ENCODE results near the gene MAP2K3.
"Not testable (repeated sequence)": the region's sequence is repeated elsewhere in the genome, so short reads cannot be mapped to it uniquely, and the experiment has no call there.

Gene MAP2K3

DNA sequence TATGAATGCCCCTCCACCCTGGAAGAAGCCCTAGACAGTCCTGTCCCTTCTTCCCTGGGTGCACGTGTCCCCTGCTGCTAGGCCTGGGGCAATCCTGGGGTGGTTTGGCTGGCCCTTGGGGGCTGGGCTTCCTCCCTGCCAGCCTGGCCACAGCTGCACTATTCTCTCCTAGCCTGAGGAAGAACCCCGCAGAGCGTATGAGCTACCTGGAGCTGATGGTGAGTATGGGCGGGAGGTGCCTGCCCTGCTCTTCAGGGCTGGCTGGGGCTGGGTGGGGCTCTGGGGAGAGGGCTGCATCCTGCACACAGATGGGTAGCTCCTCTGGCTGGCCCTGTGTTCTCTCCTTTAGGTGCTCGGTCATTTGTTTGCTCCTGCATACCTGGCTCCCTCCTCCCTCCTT lies 28.8 kb downstream of the MAP2K3 start:
- H3K4me3 ChIP-seq (ENCODE audit: low read length) = no peak overlapping the region
- TF ChIP-seq, protein P1, sequence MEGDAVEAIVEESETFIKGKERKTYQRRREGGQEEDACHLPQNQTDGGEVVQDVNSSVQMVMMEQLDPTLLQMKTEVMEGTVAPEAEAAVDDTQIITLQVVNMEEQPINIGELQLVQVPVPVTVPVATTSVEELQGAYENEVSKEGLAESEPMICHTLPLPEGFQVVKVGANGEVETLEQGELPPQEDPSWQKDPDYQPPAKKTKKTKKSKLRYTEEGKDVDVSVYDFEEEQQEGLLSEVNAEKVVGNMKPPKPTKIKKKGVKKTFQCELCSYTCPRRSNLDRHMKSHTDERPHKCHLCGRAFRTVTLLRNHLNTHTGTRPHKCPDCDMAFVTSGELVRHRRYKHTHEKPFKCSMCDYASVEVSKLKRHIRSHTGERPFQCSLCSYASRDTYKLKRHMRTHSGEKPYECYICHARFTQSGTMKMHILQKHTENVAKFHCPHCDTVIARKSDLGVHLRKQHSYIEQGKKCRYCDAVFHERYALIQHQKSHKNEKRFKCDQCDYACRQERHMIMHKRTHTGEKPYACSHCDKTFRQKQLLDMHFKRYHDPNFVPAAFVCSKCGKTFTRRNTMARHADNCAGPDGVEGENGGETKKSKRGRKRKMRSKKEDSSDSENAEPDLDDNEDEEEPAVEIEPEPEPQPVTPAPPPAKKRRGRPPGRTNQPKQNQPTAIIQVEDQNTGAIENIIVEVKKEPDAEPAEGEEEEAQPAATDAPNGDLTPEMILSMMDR (conservative IDR thresholded peaks at IDR 0.05; ENCODE audit: low read length) = no peak
- DNase-seq (ENCODE audit: low read depth) = no peak

DNA sequence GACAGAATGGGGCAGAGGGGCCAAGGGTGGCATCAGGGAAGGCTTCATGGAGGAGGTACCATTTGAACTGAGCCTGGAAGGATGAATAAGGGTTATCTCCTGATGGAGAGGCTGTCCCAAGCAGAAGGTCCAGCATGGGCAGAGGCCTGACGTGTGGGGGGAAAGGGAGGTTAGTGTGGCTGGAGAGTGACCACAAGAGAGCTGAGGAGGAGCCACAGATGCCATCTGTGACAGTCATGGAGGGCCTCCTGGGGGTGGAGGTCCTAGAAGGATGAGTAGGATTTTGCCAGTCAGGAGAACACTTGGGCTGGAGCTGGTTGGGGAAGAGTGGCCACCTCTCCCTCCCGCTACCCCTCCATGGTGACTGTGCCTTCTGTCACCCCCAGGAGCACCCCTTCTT lies 29.2 kb downstream of the MAP2K3 start:
- not testable (repeated sequence) for DNase-seq (ENCODE audit: low read depth)

DNA sequence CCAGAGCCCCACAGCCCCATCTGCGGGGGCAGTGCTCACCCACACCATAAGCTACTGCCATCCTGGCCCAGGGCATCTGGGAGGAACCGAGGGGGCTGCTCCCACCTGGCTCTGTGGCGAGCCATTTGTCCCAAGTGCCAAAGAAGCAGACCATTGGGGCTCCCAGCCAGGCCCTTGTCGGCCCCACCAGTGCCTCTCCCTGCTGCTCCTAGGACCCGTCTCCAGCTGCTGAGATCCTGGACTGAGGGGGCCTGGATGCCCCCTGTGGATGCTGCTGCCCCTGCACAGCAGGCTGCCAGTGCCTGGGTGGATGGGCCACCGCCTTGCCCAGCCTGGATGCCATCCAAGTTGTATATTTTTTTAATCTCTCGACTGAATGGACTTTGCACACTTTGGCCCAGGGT lies 29.8 kb downstream of the MAP2K3 start:
- DNase-seq (ENCODE audit: low read depth); H3K4me3 ChIP-seq (ENCODE audit: low read length): not testable (repeated sequence)

More for the DNA sequence above, 29.2 kb downstream of the MAP2K3 start:
- not testable (repeated sequence) for H3K4me3 ChIP-seq (ENCODE audit: low read length)

DNA sequence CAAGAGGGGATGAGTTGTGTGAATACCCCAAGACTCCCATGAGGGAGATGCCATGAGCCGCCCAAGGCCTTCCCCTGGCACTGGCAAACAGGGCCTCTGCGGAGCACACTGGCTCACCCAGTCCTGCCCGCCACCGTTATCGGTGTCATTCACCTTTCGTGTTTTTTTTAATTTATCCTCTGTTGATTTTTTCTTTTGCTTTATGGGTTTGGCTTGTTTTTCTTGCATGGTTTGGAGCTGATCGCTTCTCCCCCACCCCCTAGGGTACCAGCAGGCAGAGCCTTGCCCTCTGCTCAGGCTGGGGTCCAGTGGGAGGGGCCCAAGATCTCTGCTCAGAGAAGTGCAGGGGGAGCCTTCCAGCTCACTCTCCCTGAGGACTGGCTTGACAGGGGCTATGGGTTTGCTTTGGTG lies 30.2 kb downstream of the MAP2K3 start:
- not testable (repeated sequence) for DNase-seq (ENCODE audit: low read depth); H3K4me3 ChIP-seq (ENCODE audit: low read length)

DNA sequence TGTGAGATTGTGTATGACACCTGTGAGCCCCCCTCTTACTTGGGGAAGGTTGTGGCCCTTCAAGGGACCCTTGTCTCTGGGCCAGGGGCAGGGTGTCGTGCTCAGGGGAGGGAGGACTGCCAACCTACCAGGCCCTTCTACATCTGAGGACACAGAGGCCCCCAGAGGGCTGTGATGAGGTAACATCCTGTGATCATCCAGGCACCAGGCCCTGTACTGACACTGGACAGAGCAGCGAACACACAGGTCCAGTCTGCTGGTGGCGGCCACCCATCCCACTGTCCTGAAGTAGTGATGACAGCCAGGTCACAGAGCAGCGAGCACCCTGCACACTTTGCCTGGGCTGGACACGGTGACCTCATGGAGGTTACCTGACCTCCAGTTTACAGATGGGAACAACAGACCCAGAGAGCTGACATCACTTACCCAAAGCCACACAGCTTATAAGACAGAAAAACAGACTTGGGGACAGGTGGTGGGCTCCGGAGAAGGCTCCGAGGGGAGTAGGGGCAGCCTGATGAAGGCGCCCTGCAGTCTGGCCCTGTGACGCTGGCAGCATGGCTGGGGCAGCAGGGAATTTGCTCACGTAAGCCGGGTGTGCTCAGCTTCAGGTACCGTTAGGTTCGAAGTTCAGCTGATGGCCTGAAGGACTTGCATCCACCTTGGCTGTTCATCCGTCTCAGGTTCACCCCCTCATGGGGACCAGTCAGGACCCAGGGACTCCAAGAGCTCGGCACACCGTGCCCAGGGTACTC lies 30.9 kb downstream of the MAP2K3 start:
- not testable (repeated sequence) for H3K4me3 ChIP-seq (ENCODE audit: low read length); DNase-seq (ENCODE audit: low read depth)

DNA sequence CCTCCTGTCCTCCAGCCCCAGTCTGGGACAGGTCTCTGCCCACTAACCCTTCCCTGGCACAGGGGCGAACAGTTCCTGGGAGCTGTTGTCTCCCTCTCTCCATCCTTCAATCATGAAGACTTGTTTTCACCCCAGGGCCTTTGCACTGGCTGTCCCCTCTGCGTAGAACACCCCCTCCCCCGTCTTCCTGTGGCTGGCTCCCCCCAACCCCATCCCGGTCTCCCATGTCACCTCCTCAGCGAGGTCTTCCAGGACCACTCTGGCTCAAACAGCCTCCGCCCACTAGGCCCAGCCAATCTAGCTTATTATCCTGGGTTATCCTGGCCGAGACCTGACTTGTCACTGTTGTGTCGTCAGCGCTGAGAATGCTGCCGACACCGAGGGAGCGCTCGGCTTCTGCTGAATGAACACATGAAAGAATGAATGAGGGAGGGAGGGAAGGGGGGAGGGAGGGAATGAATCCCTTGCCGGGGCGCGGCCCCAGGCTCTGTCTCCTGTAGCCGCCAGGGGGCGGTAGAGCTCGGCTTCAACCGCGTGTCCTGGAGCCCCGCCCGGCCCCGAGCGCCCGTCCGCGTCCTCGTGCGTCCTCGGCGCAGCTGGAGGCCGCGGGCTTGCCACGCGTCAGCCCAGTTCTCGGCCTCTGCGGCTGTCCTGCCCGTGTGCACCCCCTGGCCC lies 31.8 kb downstream of the MAP2K3 start:
- not testable (repeated sequence) for DNase-seq (ENCODE audit: low read depth); H3K4me3 ChIP-seq (ENCODE audit: low read length)

DNA sequence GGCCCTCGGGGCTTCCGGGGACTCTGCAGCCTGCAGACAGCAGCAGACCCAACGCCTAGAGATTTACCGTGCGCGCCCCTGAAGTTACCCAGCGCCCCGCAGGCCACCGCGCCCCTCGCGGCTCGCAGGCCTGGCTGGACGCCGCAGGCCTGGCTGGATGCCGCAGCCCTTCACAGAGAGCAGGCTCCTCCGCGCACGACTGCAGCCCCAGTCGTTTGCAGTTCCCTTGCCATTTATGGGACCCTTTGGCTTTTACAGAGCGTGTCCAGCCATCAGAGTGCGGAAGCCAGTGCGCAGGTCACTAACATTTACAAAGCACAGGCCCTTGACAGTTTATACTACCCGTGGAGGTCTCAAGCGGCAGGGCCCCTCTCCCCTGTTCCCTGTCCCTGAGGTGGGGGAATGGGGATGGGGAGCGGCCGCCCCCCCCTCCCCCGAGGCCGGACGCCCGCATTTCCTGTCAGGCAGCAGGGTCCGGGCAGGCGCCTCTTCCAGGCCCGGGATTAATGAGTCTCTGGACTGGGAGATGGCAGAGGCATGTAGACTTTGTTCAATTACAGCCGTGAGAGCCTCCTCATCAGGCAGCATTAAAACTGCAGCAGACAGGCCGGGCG lies 32.5 kb downstream of the MAP2K3 start:
- not testable (repeated sequence) for DNase-seq (ENCODE audit: low read depth); H3K4me3 ChIP-seq (ENCODE audit: low read length)

DNA sequence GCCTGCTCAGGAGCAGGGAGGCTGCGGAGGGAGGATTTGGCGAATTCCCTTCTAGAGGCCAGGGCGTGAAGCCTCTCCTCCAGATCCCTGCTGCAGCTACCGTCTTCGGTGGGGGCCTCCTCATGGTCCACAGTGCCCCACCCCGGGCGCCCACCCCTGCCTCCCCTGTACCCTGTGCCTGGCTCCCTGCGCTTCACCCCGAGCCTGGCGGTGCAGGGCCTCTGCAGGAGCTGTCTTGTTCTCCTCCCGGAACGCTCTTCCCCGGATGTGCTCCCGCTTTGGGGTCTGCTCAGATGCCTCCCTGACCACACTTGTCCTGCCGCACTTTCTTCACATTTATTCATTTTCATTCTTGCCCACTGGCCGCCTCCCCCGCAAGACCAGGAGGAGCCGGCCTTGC lies 33.3 kb downstream of the MAP2K3 start:
- DNase-seq (ENCODE audit: low read depth); H3K4me3 ChIP-seq (ENCODE audit: low read length): not testable (repeated sequence)

DNA sequence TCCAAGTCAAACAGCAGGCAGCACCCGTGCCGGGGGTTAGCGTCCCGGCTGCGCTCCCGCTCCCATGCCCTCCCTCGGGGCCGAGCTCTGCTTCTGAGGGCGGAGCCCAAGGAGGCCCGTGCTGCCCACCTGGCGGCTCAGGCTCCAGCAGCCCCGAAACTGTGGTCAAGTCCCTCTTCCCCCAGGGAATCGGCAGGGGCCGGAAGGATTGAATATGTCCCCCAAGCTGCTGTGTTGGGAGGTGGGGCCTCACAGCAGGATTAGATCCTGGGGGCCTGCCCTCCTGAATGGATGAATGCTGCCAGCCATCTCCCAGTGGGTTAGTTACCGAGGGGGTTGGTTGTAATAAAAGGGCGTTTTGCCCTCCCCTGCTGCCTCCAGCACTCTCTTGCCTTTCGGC lies 33.9 kb downstream of the MAP2K3 start:
- no peak overlapping the region for H3K4me3 ChIP-seq (ENCODE audit: low read length)
- TF ChIP-seq, protein P1 (conservative IDR thresholded peaks at IDR 0.05; ENCODE audit: low read length) = no peak
- DNase-seq (ENCODE audit: low read depth) = no peak

DNA sequence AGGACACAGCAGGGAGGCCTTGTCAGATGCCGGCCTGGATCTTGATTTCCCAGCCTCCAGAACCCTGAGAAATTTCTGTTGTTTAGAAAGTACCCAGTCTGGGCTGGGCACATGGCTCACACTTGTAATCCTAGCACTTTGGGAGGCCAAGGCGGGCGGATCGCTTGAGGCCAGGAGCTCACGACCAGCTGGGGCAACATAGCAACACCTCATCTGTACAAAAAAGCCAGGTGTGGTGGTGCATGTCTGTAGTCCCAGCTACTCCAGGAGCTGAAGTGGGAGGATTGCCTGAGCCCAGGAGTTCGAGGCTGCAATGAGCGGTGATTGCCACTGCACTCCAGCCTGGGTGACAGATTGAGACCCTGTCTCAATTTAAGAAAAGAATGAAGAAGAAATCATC lies 34.3 kb downstream of the MAP2K3 start:
- not testable (repeated sequence) for DNase-seq (ENCODE audit: low read depth); H3K4me3 ChIP-seq (ENCODE audit: low read length)

DNA sequence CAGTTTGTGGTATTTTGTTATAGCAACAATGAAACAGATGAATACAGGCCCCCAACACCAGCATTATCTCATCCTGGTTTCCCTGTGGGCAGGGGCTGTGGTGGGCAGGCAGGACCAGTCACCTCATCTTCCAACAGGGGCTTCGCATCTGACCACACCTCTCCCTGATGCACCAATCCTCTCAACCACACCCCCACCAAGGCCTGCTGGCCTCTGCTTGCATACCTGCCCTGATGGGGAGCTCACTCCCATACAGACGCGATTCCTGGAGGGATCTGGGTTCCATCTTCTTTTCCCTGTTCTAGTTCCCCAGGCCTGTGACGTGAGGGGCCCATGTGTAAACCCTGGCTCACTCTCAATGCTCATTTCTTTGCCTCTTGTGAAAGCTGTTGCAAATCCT lies 34.7 kb downstream of the MAP2K3 start:
- DNase-seq (ENCODE audit: low read depth); H3K4me3 ChIP-seq (ENCODE audit: low read length): not testable (repeated sequence)

DNA sequence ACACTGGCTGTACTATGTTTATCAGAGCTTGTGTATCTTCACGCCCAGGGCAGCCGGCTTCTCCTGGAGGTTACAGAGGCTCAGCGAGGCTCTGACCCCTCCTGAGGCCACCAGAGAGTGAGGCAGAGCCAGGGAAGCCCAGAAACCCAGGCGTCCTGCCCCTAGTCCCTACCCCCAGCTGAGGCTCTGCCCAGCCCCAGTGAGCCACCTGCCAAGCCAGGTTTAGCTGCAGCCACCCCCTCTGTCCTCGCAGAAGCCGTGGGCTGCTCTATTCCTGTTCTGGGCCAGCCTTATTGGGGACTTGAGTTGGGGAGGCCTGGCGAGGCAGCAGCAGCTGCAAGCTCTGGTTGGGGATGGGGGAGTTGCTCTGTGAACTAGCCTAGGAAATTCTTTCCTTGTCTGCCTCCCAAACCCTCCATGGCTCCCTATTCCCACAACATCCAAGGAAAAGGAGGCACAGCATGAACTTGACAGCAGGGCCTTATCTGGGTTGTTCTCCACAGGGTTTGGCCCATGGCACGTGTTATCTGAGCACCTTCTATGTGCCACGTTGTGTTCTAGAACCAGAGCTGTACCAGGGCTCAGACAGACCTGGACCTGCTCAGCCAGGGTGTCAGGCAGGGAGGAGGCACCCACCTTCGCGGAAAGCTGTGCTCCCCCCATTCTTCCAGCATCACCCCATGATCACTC lies 35.3 kb downstream of the MAP2K3 start:
- not testable (repeated sequence) for H3K4me3 ChIP-seq (ENCODE audit: low read length); DNase-seq (ENCODE audit: low read depth)

DNA sequence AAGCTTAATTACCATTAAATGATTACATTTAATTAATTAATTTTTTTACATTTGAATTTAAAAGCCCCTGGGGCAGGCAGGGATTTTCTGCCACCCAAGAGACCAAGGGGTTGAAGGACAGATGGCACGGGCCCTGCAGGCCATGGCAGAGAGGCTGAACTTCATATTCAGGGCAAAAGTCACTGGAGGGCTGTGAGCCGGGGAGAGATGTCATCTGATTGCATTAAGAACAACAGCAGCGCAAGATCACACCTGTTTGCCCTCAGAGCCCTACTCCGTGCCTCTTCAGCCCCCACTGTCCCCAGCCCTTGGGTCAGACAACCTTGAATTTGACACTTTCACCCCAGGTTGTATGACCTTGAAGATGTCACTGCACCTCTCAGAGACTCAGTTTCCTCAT lies 35.9 kb downstream of the MAP2K3 start:
- DNase-seq (ENCODE audit: low read depth); H3K4me3 ChIP-seq (ENCODE audit: low read length): not testable (repeated sequence)

DNA sequence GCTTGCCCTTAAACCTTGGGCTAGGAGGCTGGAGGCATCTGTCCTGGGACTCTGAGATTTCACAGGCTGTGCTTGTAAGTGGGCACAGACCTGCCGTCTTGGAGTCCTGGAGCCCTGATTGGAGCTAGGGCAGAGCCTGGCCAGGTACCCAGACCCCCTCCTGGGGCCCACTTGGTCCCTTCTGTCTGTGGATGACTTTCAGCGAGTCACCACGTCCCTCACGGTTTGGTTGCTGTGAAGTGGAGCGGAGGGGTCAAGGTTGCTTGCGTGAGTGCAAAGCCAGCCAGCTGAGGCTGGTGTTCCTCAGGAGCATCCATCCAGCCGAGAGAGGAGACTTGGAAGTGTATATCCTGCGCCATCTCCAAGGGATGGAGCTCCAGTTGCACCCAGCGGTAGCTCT lies 36.5 kb downstream of the MAP2K3 start:
- not testable (repeated sequence) for H3K4me3 ChIP-seq (ENCODE audit: low read length); DNase-seq (ENCODE audit: low read depth)

DNA sequence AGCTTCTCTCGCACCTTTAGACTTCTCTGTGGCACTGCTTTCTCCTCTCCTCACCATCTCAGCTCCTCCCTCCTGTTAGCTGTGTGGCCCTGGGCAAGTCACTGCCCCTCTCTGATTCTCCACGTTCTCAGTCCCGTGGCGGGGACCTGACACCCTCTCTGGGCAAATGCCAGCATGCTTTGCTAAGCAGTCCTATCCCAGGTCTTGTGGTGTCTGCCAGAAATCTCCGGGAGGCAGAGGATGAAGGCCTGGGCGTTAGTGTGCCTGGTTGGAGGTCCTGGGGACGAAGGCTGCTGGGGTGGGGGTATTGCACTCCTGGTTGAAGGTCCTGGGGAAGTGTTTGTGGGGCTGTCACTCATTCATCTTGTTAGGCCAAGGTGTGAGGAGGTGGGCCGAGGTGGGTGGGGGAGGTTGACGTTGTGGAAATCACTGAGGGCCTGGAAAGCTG lies 37.3 kb downstream of the MAP2K3 start:
- not testable (repeated sequence) for H3K4me3 ChIP-seq (ENCODE audit: low read length); DNase-seq (ENCODE audit: low read depth)

DNA sequence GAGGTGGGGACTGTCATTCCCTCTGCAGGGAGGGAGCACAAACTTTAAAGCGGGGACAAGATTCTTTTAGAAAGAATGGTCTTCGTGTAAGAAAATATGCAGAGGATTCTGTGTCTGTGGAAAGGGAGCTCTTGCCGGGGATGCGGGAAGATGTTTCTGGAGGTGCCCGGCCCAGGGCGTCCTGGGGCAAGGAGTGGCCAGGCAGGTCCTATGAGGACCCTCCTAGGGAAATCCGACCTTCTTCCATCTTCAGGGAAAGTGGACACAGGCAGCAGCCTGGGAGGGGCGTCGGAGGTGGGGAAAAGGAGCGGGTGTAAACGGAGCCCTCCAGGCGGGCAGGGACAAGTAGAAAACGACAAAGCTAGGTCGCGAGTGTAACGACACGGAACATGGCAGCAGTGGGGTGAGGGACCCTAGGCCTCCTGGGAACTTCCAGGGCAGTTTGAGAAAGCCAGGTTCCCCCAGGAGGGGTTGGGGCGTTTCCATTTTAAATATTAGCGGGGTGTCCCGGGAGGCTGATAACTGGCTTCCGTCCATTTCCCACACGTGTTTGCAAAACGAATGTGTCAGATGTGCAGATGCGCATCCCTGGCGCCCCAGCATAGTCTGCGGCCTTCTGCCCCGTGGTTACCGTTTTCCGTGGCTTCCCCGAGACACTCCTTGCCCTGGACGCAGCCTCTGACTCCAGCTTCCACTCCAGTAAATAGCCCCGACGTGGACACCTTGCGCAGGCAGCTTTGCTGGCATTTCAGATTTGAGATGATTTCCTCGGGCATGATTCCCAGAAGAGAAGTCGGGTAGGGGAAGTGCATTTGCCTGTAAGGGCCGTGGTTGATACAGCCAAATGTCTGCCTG lies 39.0 kb downstream of the MAP2K3 start:
- peak overlapping the region; percentile 64 for H3K4me3 ChIP-seq (ENCODE audit: low read length)
- not testable (repeated sequence) for DNase-seq (ENCODE audit: low read depth)
